Motor neuron (in vitro differentiated cells): ENCODE results near the gene SLC30A2. TPM values are rescaled to one million over a fixed set of nuclear protein-coding genes. Genes with fewer than 3 reads are reported as not detected.

Experiments used
- ATAC-seq, 8 experiments: fragments of 200-7000 bp; cut with Tn5 transposase; replicated peaks in 6 of 8; 2 replicates each; pipeline ENCODE4 v1.8.0; 2021; ENCODE audit warnings: mild to moderate bottlenecking in 8 of 8, moderate library complexity in 8 of 8
- H3K27ac ChIP-seq, 2 donors: fragments of 250-450 bp; sonication (Bioruptor Pico); 2 replicates each; pipeline ENCODE4 v1.9.0; 2021; ENCODE audit warnings: antibody characterized with exemption in 2 of 2, mild to moderate bottlenecking in 2 of 2, moderate library complexity in 1 of 2
- H3K4me1 ChIP-seq, 2 donors: fragments of 250-450 bp; sonication (Bioruptor Pico); replicated peaks in 1 of 2; 2 replicates each; pipeline ENCODE4 v1.6.1; 2021; ENCODE audit warnings: antibody characterized with exemption in 2 of 2, mild to moderate bottlenecking in 2 of 2, moderate library complexity in 1 of 2
- H3K4me3 ChIP-seq, 5 donors: fragments of 250-450 bp; sonication (Bioruptor Pico); 2 replicates each; pipeline ENCODE4 v1.9.0; 2021; ENCODE audit warnings: antibody characterized with exemption in 5 of 5, mild to moderate bottlenecking in 5 of 5, moderate library complexity in 4 of 5
- WGBS, 10 experiments: fragments of 450-650 bp; shearing (Covaris generic); methylation state at CpG; one replicate each; pipeline ENCODE4 v1.0.0; 2022; 5-methylcytosine and 5-hydroxymethylcytosine counted together
- in situ Hi-C, 9 experiments: fragments of 400-800 bp; cut with MboI; loops; one replicate each; pipeline ENCODE4 v1.15.0; 2021; ENCODE audit warnings: low sequenced_read_pairs in 9 of 9, low pct_unique_long_range_greater_than_20kb in 2 of 9; ENCODE audit not compliant: unreplicated experiment in 9 of 9
- total RNA-seq, 8 experiments: library from RNA; unstranded; fragments of 300-600 nt; gene quantifications; 2 replicates each; pipeline versions ENCODE4 v1.2.3 to v1.2.4, GENCODE V29; 2022

Gene SLC30A2
- total RNA-seq, 8 experiments from 2014 or later: 0.10 to 5.7 (median 0.84) TPM

GRCh38 chr1:26021647-26022403 lies 24.1 kb downstream of the SLC30A2 start, which contains the start of gene EXTL1:
EXTL1 (plus strand) TSS chr1:26021775; CDS start chr1:26022647, 872 bp downstream.
- Histone ChIP-seq H3K4me1 (peaks cover 2 to 7% of the 10 kb centered on the region in 2 donors), H3K27ac (peak within 1 kb of the TSS; percentile 15 to 60), H3K4me3 (peak within 1 kb of the TSS; percentile 27 to 39 (median 33))
- peak in 7 of 8 experiments; percentile 56 to 86 (median 75) for ATAC-seq
- in situ Hi-C loops: no loop called here
- WGBS, 10 experiments: 0 to 70% (median 0%) methylated on average over 1 to 8 of the region's 15 CpGs; no CpG with 5 or more reads in 3 of the 10 experiments

- WGBS, 10 experiments: 33 to 81% (median 70%) methylated on average over 1 to 3 of the region's 6 CpGs; no CpG with 5 or more reads in 5 of the 10 experiments
- in situ Hi-C loops: no loop called here
- Histone ChIP-seq H3K4me1 (peaks cover 2 to 14% of the 10 kb centered on the region in 2 donors), H3K27ac (no peak overlapping the region), H3K4me3 (peak overlapping the region in 1 of 5 donors; percentile 33)
- ATAC-seq: no peak
Observed at GRCh38 chr1:26020941-26021646, 24.8 kb downstream of the SLC30A2 start.

- no peak for ATAC-seq
- 9 to 73% (median 52%) methylated on average over 1 to 6 of the region's 6 CpGs; no CpG with 5 or more reads in 4 of the 10 experiments for WGBS, 10 experiments
- H3K4me1 ChIP-seq: peaks cover 2 to 16% of the 10 kb centered on the region in 2 donors
- H3K4me3 ChIP-seq: no peak overlapping the region
- in situ Hi-C loops: no loop called here
- no peak overlapping the region for H3K27ac ChIP-seq
Observed at GRCh38 chr1:26020330-26020768, 25.6 kb downstream of the SLC30A2 start.

GRCh38 chr1:26019641-26020315 lies 26.1 kb downstream of the SLC30A2 start:
- ATAC-seq: no peak

GRCh38 chr1:26017606-26018005 lies 28.3 kb downstream of the SLC30A2 start:
- in situ Hi-C loops: no loop called here
- ATAC-seq: peak in 2 of 8 experiments; percentile 72 to 82
- Histone ChIP-seq H3K27ac (no peak overlapping the region), H3K4me1 (peaks cover 2 to 16% of the 10 kb centered on the region in 2 donors), H3K4me3 (no peak overlapping the region)
- WGBS, 10 experiments: 0 to 92% (median 47%) methylated on average over 1 to 6 of the region's 6 CpGs; no CpG with 5 or more reads in 1 of the 10 experiments

More at GRCh38 chr1:26019641-26020315, 26.1 kb downstream of the SLC30A2 start:
- WGBS, 10 experiments: 57 to 100% (median 80%) methylated on average over 1 to 7 of the region's 8 CpGs; no CpG with 5 or more reads in 2 of the 10 experiments
- Histone ChIP-seq H3K27ac (no peak overlapping the region), H3K4me3 (no peak overlapping the region), H3K4me1 (peaks cover 2 to 16% of the 10 kb centered on the region in 2 donors)
- in situ Hi-C loops: no loop called here

GRCh38 chr1:26016953-26017545 lies 28.9 kb downstream of the SLC30A2 start:
- Histone ChIP-seq H3K27ac (no peak overlapping the region), H3K4me3 (no peak overlapping the region), H3K4me1 (peaks cover 2 to 15% of the 10 kb centered on the region in 2 donors)
- in situ Hi-C loops: no loop called here
- WGBS, 10 experiments: 77 to 100% (median 93%) methylated on average over 1 to 5 of the region's 6 CpGs; no CpG with 5 or more reads in 4 of the 10 experiments
- peak in 1 of 8 experiments; percentile 6 for ATAC-seq

- ATAC-seq: peak in 5 of 8 experiments; percentile 51 to 70 (median 64)
- 60 to 93% (median 71%) methylated on average over 1 to 9 of the region's 10 CpGs; no CpG with 5 or more reads in 1 of the 10 experiments for WGBS, 10 experiments
- in situ Hi-C loops: no loop called here
- H3K4me3 ChIP-seq: no peak overlapping the region
- H3K4me1 ChIP-seq: peaks cover 2 to 10% of the 10 kb centered on the region in 2 donors
- no peak overlapping the region for H3K27ac ChIP-seq
Observed at GRCh38 chr1:26016258-26016952, 29.5 kb downstream of the SLC30A2 start.

- Histone ChIP-seq H3K27ac (no peak overlapping the region), H3K4me1 (peaks cover 7 to 10% of the 10 kb centered on the region in 2 donors), H3K4me3 (no peak overlapping the region)
- 80 to 100% (median 93%) methylated on average over 1 to 2 of the region's 2 CpGs; no CpG with 5 or more reads in 3 of the 10 experiments for WGBS, 10 experiments
- in situ Hi-C loops: no loop called here
- ATAC-seq: peak in 1 of 8 experiments; percentile 15
Observed at GRCh38 chr1:26015358-26015757, 30.6 kb downstream of the SLC30A2 start.

GRCh38 chr1:26014179-26014578 lies 31.7 kb downstream of the SLC30A2 start:
- H3K4me3 ChIP-seq: no peak overlapping the region
- WGBS, 10 experiments: 73 to 100% (median 100%) methylated on average over 1 to 2 of the region's 2 CpGs; no CpG with 5 or more reads in 4 of the 10 experiments
- no peak for ATAC-seq
- H3K27ac ChIP-seq: no peak overlapping the region
- in situ Hi-C loops: no loop called here
- H3K4me1 ChIP-seq: peaks cover 7 to 10% of the 10 kb centered on the region in 2 donors

GRCh38 chr1:26012864-26013263 lies 33.1 kb downstream of the SLC30A2 start:
- in situ Hi-C loops: no loop called here
- Histone ChIP-seq H3K4me3 (no peak overlapping the region), H3K4me1 (peaks cover 5 to 10% of the 10 kb centered on the region in 2 donors), H3K27ac (no peak overlapping the region)
- 17 to 58% (median 31%) methylated on average over 1 to 2 of the region's 3 CpGs; no CpG with 5 or more reads in 4 of the 10 experiments for WGBS, 10 experiments
- ATAC-seq: peak in 1 of 8 experiments; percentile 16

GRCh38 chr1:26010825-26011224 lies 35.1 kb downstream of the SLC30A2 start:
- H3K27ac ChIP-seq: no peak overlapping the region
- in situ Hi-C loops: no loop called here
- H3K4me1 ChIP-seq: peaks cover 0 to 5% of the 10 kb centered on the region in 2 donors
- H3K4me3 ChIP-seq: no peak overlapping the region
- ATAC-seq: peak; percentile 11 to 96 (median 41)
- WGBS, 10 experiments: 17 to 100% (median 33%) methylated on average over 1 to 3 of the region's 3 CpGs; no CpG with 5 or more reads in 6 of the 10 experiments
